ENCODE data around the gene IQSEC1. TPM values are rescaled to one million over a fixed set of nuclear protein-coding genes. Genes with fewer than 3 reads are reported as not detected.

IQSEC1 gene
- total RNA-seq, 2 donors from 2014 or later = 22.7 to 24.5 TPM

DNA sequence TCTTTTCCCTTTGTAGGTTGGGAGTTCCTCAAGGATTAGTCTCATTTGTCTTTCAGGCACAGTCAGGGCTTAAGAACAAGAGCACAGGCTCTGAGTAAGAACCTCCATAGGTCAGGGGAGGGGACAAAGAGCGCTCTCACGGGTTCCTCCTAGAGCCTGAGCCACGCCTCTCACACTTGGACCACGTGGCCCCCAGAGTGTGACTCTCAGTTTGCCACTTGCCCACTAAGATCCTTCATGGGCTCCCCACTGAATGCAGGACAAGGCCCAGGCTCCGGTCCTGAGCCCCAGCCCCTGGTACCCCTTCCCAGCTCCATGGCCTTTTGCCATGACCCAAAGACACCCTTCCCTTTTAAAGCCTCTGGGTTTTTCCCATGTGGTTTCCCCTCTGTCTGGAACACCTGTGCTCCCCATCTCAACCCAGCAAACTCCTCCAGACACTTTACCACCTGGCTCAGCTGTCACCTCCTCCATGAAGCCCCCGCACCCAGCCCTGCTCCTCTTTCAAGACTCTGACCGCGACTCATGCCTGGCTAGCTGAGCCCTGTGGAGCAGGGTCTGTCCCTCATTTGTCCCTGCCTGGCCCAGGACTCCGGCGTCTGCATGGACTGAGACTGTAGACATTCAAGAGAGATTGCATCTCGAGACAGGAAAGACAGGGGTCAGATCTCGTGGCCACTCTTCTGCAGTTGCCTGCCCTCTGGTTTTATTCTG is 32.7 kb downstream of the IQSEC1 start:
- H3K36me3 Mint-ChIP-seq (ENCODE audit: low read depth) = no peaks in the 10 kb centered on the region
- no peaks in the 10 kb centered on the region for H3K27me3 ChIP-seq (ENCODE audit: control insufficient read depth, insufficient read depth, low read length, poor library complexity, severe bottlenecking)
- H3K9me3 Mint-ChIP-seq = no peaks in the 10 kb centered on the region
- H3K4me3 Mint-ChIP-seq = no peak overlapping the region
- no peak for DNase-seq
- H3K36me3 ChIP-seq (ENCODE audit: control insufficient read depth, insufficient read depth, low read length) = no peaks in the 10 kb centered on the region
- peaks cover 12% of the 10 kb centered on the region for H3K4me1 ChIP-seq (ENCODE audit: control insufficient read depth, insufficient read depth, low read length)
- 78 to 83% methylated on average over 12 of the region's 12 CpGs for WGBS, 2 experiments (ENCODE audit: insufficient coverage in 1 of 2, insufficient read length in 1 of 2)
- TF ChIP-seq, protein P1, sequence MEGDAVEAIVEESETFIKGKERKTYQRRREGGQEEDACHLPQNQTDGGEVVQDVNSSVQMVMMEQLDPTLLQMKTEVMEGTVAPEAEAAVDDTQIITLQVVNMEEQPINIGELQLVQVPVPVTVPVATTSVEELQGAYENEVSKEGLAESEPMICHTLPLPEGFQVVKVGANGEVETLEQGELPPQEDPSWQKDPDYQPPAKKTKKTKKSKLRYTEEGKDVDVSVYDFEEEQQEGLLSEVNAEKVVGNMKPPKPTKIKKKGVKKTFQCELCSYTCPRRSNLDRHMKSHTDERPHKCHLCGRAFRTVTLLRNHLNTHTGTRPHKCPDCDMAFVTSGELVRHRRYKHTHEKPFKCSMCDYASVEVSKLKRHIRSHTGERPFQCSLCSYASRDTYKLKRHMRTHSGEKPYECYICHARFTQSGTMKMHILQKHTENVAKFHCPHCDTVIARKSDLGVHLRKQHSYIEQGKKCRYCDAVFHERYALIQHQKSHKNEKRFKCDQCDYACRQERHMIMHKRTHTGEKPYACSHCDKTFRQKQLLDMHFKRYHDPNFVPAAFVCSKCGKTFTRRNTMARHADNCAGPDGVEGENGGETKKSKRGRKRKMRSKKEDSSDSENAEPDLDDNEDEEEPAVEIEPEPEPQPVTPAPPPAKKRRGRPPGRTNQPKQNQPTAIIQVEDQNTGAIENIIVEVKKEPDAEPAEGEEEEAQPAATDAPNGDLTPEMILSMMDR (conservative IDR thresholded peaks at IDR 0.05) = no peak
- H3K4me1 Mint-ChIP-seq = peaks cover 27% of the 10 kb centered on the region
- no peaks in the 10 kb centered on the region for H3K27me3 Mint-ChIP-seq (ENCODE audit: insufficient read depth)
- H3K27ac ChIP-seq (ENCODE audit: low read depth, low read length) = peak overlapping the region; percentile 99
- H3K27ac Mint-ChIP-seq = peak overlapping the region; percentile 1
- H3K9me3 ChIP-seq (ENCODE audit: control insufficient read depth, low read length) = no peaks in the 10 kb centered on the region
- H3K9ac ChIP-seq (ENCODE audit: extremely low read depth, low read length, poor library complexity, severe bottlenecking) = no peak overlapping the region
- H3K4me3 ChIP-seq (ENCODE audit: low read length) = no peak overlapping the region

DNA sequence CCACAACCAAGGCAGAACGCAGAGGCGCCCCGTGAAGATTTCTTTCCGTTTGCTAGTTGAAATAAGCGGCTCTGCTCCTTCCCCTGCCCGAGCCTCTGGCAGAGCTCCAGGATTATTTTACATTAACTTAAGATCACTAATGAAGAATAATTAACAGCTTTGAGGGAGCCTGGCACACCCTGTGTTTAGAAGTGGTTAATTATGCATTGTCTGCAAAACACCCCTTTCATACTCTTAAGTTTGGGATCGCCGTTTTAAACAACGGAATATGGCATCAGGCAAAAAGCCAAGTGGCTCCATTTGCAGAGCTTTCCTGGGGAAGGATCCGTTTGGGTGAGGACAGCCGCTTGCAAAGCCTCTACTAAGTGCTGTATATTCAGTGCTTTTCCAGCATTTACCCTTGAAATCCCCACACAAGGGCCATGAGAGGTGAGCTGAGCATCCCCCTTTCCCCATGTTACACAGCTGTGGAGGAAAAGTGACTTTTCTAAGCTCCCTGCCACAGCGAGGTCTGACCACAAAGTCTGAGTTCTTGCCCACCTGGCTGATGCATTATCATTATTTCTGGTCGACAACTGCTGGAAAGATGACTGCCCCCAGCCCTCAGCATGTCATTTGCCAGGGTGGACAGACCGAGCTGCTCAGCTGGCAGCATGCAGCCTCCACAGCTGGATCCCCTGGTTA is 33.9 kb downstream of the IQSEC1 start:
- WGBS, 2 experiments (ENCODE audit: insufficient coverage in 1 of 2, insufficient read length in 1 of 2) = 83 to 86% methylated on average over 8 to 14 of the region's 14 CpGs
- no peak overlapping the region for H3K4me3 Mint-ChIP-seq

DNA sequence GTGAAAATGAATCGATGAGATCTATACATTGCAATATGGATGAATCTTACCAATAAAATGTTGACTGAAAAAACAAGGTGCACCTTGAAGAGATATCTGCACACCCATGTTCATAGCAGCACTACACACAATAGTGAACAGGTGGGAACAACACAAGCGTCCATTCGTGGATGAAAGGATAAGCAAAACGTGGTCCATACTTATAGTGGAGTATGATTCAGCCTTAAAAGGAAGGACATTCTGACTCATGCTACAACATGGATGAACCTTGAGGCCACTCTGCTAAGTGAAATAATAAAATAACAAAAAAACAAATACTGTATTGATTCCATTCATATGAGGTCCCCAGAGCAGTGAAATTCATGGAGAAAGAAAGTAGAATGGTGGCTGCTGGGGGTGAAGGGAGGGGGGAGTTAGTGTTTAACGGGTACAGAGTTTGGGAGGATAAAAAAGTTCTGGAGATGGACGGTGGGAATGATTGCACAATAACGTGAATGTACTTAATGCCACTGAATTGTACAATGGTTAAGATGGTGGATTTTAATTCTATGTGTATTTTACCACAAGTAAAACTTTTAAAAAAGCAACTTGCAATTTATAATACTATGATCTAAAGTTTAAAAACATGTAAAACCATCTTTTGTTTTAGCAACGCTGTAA is 35.6 kb downstream of the IQSEC1 start:
- Mint-ChIP-seq H3K4me3 (no peak overlapping the region), H3K27me3 (ENCODE audit: insufficient read depth) (no peaks in the 10 kb centered on the region), H3K36me3 (ENCODE audit: low read depth) (no peaks in the 10 kb centered on the region), H3K9me3 (no peaks in the 10 kb centered on the region), H3K27ac (no peak overlapping the region), H3K4me1 (peaks cover 16% of the 10 kb centered on the region)
- TF ChIP-seq, protein P1 (conservative IDR thresholded peaks at IDR 0.05) = no peak
- Histone ChIP-seq H3K9me3 (ENCODE audit: control insufficient read depth, low read length) (no peaks in the 10 kb centered on the region), H3K9ac (ENCODE audit: extremely low read depth, low read length, poor library complexity, severe bottlenecking) (no peak overlapping the region), H3K27ac (ENCODE audit: low read depth, low read length) (no peak overlapping the region), H3K4me1 (ENCODE audit: control insufficient read depth, insufficient read depth, low read length) (no peaks in the 10 kb centered on the region), H3K27me3 (ENCODE audit: control insufficient read depth, insufficient read depth, low read length, poor library complexity, severe bottlenecking) (no peaks in the 10 kb centered on the region), H3K4me3 (ENCODE audit: low read length) (no peak overlapping the region), H3K36me3 (ENCODE audit: control insufficient read depth, insufficient read depth, low read length) (no peaks in the 10 kb centered on the region)
- DNase-seq = no peak
- 94 to 96% methylated on average over 6 of the region's 8 CpGs for WGBS, 2 experiments (ENCODE audit: insufficient coverage in 1 of 2, insufficient read length in 1 of 2)

More for the DNA sequence above, 33.9 kb downstream of the IQSEC1 start:
- H3K36me3 ChIP-seq (ENCODE audit: control insufficient read depth, insufficient read depth, low read length) = no peaks in the 10 kb centered on the region
- no peaks in the 10 kb centered on the region for H3K27me3 Mint-ChIP-seq (ENCODE audit: insufficient read depth)
- no peak overlapping the region for H3K27ac Mint-ChIP-seq
- H3K4me1 ChIP-seq (ENCODE audit: control insufficient read depth, insufficient read depth, low read length) = peaks cover 9% of the 10 kb centered on the region
- H3K27me3 ChIP-seq (ENCODE audit: control insufficient read depth, insufficient read depth, low read length, poor library complexity, severe bottlenecking) = no peaks in the 10 kb centered on the region
- H3K4me3 ChIP-seq (ENCODE audit: low read length) = no peak overlapping the region
- no peaks in the 10 kb centered on the region for H3K9me3 Mint-ChIP-seq
- H3K9me3 ChIP-seq (ENCODE audit: control insufficient read depth, low read length) = no peaks in the 10 kb centered on the region
- H3K9ac ChIP-seq (ENCODE audit: extremely low read depth, low read length, poor library complexity, severe bottlenecking) = no peak overlapping the region
- no peak for DNase-seq
- no peaks in the 10 kb centered on the region for H3K36me3 Mint-ChIP-seq (ENCODE audit: low read depth)
- no peak overlapping the region for H3K27ac ChIP-seq (ENCODE audit: low read depth, low read length)
- TF ChIP-seq, protein P1 (conservative IDR thresholded peaks at IDR 0.05) = no peak
- H3K4me1 Mint-ChIP-seq = peaks cover 28% of the 10 kb centered on the region
